K562 (cell line): ENCODE measurements around the gene AQP2. TPM values are rescaled to one million over a fixed set of nuclear protein-coding genes. Genes with fewer than 3 reads are reported as not detected.

Source experiments
- ATAC-seq: fragments of 200-7000 bp; cut with Tn5 transposase; 3 replicates; pipeline ENCODE4 v1.9.1; 2020; ENCODE audit warnings: moderate library complexity
- BruUV-seq: library from RNA; stranded (reverse); fragments of 400-500 nt; replicated peaks from 2 replicates; lab custom pipeline; 2021; lab: Mats Ljungman, UMichigan
- CTCF ChIA-PET: fragments of 300-600 bp; formaldehyde crosslinking; extraction: SDS; loops from one replicate; lab custom pipeline; 2021; ENCODE audit warnings: low intra/inter-chr PET ratio; lab: Yijun Ruan, JAX
- POLR2A ChIA-PET: fragments of 300-600, 350-650 bp; sonication (Branson Sonifier 250); formaldehyde crosslinking; extraction: SDS; loops from one replicate; lab custom pipeline; 2021; ENCODE audit warnings: antibody characterized with exemption, inconsistent platforms; lab: Yijun Ruan, JAX
- DNase-seq, 4 experiments: peaks; one replicate each; pipeline versions ENCODE4 v3.0.0 to v3.0.0-alpha.2; 2011 to 2018; ENCODE audit warnings: low spot score in 3 of 4, mixed read lengths in 3 of 4; ENCODE audit errors: extremely low read depth in 1 of 4
- FAIRE-seq: peaks from 2 replicates; lab custom pipeline; 2011; peaks lifted over from hg19 to GRCh38; lab: Jason Lieb, UNC
- H2AFZ ChIP-seq: 2 replicates; pipeline ENCODE4 v1.6.0; 2011; ENCODE audit warnings: low read depth, low read length, control low read depth, inconsistent platforms
- H3K27ac ChIP-seq: fragments of 200-600 bp; 3 replicates; pipeline ENCODE4 v1.8.0; 2011; ENCODE audit warnings: low read depth, mild to moderate bottlenecking, control low read depth, inconsistent platforms, low read length, moderate library complexity, mixed read lengths; ENCODE audit errors: extremely low read depth
- H3K27me3 ChIP-seq, 2 experiments: fragments of 300-600 bp in 1 of 2; 2 replicates in 1 of 2; 3 replicates in 1 of 2; pipeline versions ENCODE4 v1.6.0 to v1.8.0; 2011; ENCODE audit warnings: inconsistent platforms in 2 of 2, low read length in 2 of 2, mild to moderate bottlenecking in 1 of 2, mixed read lengths in 1 of 2, moderate library complexity in 1 of 2; ENCODE audit not compliant: control insufficient read depth in 2 of 2, insufficient read depth in 2 of 2
- H3K36me3 ChIP-seq: fragments of 300-600 bp; 3 replicates; pipeline ENCODE4 v1.8.0; 2011; ENCODE audit warnings: mild to moderate bottlenecking, low read length, inconsistent platforms; ENCODE audit not compliant: control insufficient read depth, insufficient read depth
- H3K4me1 ChIP-seq, 2 experiments: fragments of 200-600 bp in 1 of 2; replicated peaks in 1 of 2; 2 replicates in 1 of 2; 3 replicates in 1 of 2; pipeline versions ENCODE4 v1.5.1 to v1.8.0; 2011; ENCODE audit warnings: inconsistent platforms in 2 of 2, low read length in 2 of 2, mild to moderate bottlenecking in 1 of 2, mixed read lengths in 1 of 2, moderate library complexity in 1 of 2; ENCODE audit not compliant: control insufficient read depth in 2 of 2, insufficient read depth in 2 of 2
- H3K4me2 ChIP-seq: 2 replicates; pipeline ENCODE4 v1.6.1; 2011; ENCODE audit warnings: low read length, control low read depth, inconsistent platforms, mixed read lengths; ENCODE audit not compliant: insufficient read depth
- H3K4me3 ChIP-seq: fragments of 200-600 bp; sonication (generic), shearing (Covaris generic); 2 replicates; pipeline ENCODE4 v1.5.1; 2016; ENCODE audit warnings: control low read depth, inconsistent platforms
- H3K79me2 ChIP-seq: fragments of 200-600 bp; 3 replicates; pipeline ENCODE4 v1.8.0; 2011; ENCODE audit warnings: low read length, inconsistent platforms; ENCODE audit not compliant: control insufficient read depth, insufficient read depth
- H3K9ac ChIP-seq, 2 experiments: 2 replicates each; pipeline versions ENCODE4 v1.6.0 to v1.6.1; 2011; ENCODE audit warnings: low read depth in 2 of 2, low read length in 2 of 2, control low read depth in 1 of 2, inconsistent platforms in 1 of 2, mild to moderate bottlenecking in 1 of 2, mixed read lengths in 1 of 2; ENCODE audit not compliant: insufficient read depth in 1 of 2
- H3K9me1 ChIP-seq: one replicate; pipeline ENCODE4 v1.6.0; 2011; ENCODE audit warnings: inconsistent platforms, mild to moderate bottlenecking, low read length, moderate library complexity; ENCODE audit not compliant: control insufficient read depth, insufficient read depth
- H3K9me3 ChIP-seq: replicated peaks from 2 replicates; pipeline ENCODE4 v1.5.1; 2011; ENCODE audit warnings: low read depth, low read length, inconsistent platforms; ENCODE audit not compliant: control insufficient read depth, insufficient read depth
- H4K20me1 ChIP-seq: replicated peaks from 2 replicates; pipeline ENCODE4 v1.6.1; 2011; ENCODE audit warnings: low read length, inconsistent platforms, mixed read lengths; ENCODE audit not compliant: control insufficient read depth, insufficient read depth
- ARID3B ChIP-seq: fragments of 250-450 bp; sonication (Bioruptor Pico); IDR thresholded peaks from 2 replicates; pipeline ENCODE4 v1.4.0; 2020; ENCODE audit warnings: borderline replicate concordance
- BRCA1 ChIP-seq, 2 experiments: fragments of 450-650 bp in 1 of 2; sonication (generic) in 1 of 2; formaldehyde crosslinking in 1 of 2; IDR thresholded peaks; 2 replicates each; pipeline versions ENCODE4 v1.5.0 to v1.6.1; 2017 to 2020; ENCODE audit warnings: mild to moderate bottlenecking in 1 of 2, missing genetic modification reagents in 1 of 2
- CBX5 ChIP-seq: IDR thresholded peaks from 2 replicates; pipeline ENCODE4 v1.6.1; 2014; ENCODE audit warnings: low read depth, borderline replicate concordance
- CEBPB ChIP-seq: fragments of 450-650 bp; IDR thresholded peaks from 2 replicates; pipeline ENCODE4 v1.6.1; 2016; ENCODE audit warnings: missing genetic modification characterization, missing compliant biosample characterization
- CHD4 ChIP-seq: fragments of 200-600 bp; sonication (generic); IDR thresholded peaks from 3 replicates; pipeline ENCODE4 v1.6.1; 2012; ENCODE audit warnings: low read depth, mild to moderate bottlenecking, mixed read lengths, low read length, inconsistent platforms; ENCODE audit not compliant: insufficient read depth, insufficient replicate concordance, poor library complexity, severe bottlenecking
- CREM ChIP-seq: IDR thresholded peaks from 2 replicates; pipeline ENCODE4 v1.6.1; 2014; ENCODE audit warnings: antibody characterized with exemption, low read depth
- FOXA1 ChIP-seq: fragments of 450-650 bp; IDR thresholded peaks from 2 replicates; pipeline ENCODE4 v1.6.1; 2016; ENCODE audit warnings: mild to moderate bottlenecking, borderline replicate concordance
- HCFC1 ChIP-seq: IDR thresholded peaks from 2 replicates; pipeline ENCODE4 v1.6.1; 2012; ENCODE audit warnings: low read depth, low read length, improper control_type of control experiment
- KDM2B ChIP-seq: fragments of 250-450 bp; sonication (Bioruptor Pico); IDR thresholded peaks from 2 replicates; pipeline ENCODE4 v1.8.0; 2021; ENCODE audit warnings: mild to moderate bottlenecking, moderate library complexity
- KLF10 ChIP-seq: fragments of 250-450 bp; sonication (Bioruptor Pico); IDR thresholded peaks from 2 replicates; pipeline ENCODE4 v1.6.1; 2021; ENCODE audit warnings: matching md5 sums
- PHB2 ChIP-seq: fragments of 450-650 bp; IDR thresholded peaks from 2 replicates; pipeline ENCODE4 v1.6.1; 2017; ENCODE audit warnings: low read depth
- SPI1 ChIP-seq: IDR thresholded peaks from 2 replicates; pipeline ENCODE4 v1.6.1; 2011; ENCODE audit warnings: low read depth, low read length, control low read depth, borderline replicate concordance
- ZBTB7A ChIP-seq: IDR thresholded peaks from 2 replicates; pipeline ENCODE4 v1.6.1; 2011; ENCODE audit warnings: low read depth, mild to moderate bottlenecking, low read length, moderate library complexity, borderline replicate concordance; ENCODE audit not compliant: control insufficient read depth
- ZBTB8A ChIP-seq: fragments of 450-650 bp; IDR thresholded peaks from 2 replicates; pipeline ENCODE4 v1.6.1; 2018; ENCODE audit warnings: mild to moderate bottlenecking, moderate library complexity; ENCODE audit not compliant: partially characterized antibody
- ZNF232 ChIP-seq: sonication (generic); formaldehyde crosslinking; IDR thresholded peaks from 2 replicates; pipeline ENCODE4 v1.8.0; 2022; ENCODE audit warnings: mild to moderate bottlenecking, missing genetic modification reagents
- ZNF24 ChIP-seq: fragments of 450-650 bp; IDR thresholded peaks from 2 replicates; pipeline ENCODE4 v1.6.1; 2016
- ZNF311 ChIP-seq: fragments of 250-450 bp; sonication (Bioruptor Pico); IDR thresholded peaks from 2 replicates; pipeline ENCODE4 v1.4.0; 2020; ENCODE audit warnings: mild to moderate bottlenecking, moderate library complexity
- ZNF695 ChIP-seq: fragments of 450-650 bp; formaldehyde crosslinking; IDR thresholded peaks from 2 replicates; pipeline ENCODE4 v1.4.0; 2020; ENCODE audit warnings: mild to moderate bottlenecking, moderate library complexity
- WGBS: fragments of 100-300 bp; shearing (Covaris generic); methylation state at CpG from one replicate; pipeline ENCODE4 v1.1.6; 2016; ENCODE audit warnings: low coverage, mixed read lengths; ENCODE audit not compliant: insufficient coverage; ENCODE audit errors: missing lambda C conversion rate; 5-methylcytosine and 5-hydroxymethylcytosine counted together
- in situ Hi-C: fragments of 300-500 bp; cut with MboI; formaldehyde crosslinking; loops from 4 replicates; pipeline ENCODE4 v1.15.0; 2018; ENCODE audit warnings: inconsistent platforms, mixed read lengths
- intact Hi-C: fragments of 100-400 bp; cut with micrococcal nuclease; formaldehyde crosslinking; loops from 2 replicates; pipeline ENCODE4 v1.14.2; 2022
- polyA plus RNA-seq, 8 experiments: library from polyadenylated mRNA; depleted of rRNA in 4 of 8; stranded (reverse) in 5 of 8; unstranded in 3 of 8; fragments of >200 nt; fragmentation: Nextera tagmentation in 2 of 8; fragmentation: Illumina TruSeq in 1 of 8; extraction: Ambion mirVana in 2 of 8; extraction: Trizol in 1 of 8; gene quantifications; 2 replicates each; pipeline versions ENCODE4 v1.2.1 to v1.2.3, GENCODE V29; 2011 to 2014; ENCODE audit warnings: inconsistent platforms in 1 of 8, missing spikeins in 1 of 8
- total RNA-seq, 7 experiments: library from RNA; depleted of rRNA in 6 of 7; stranded (reverse); fragments of >200 nt in 6 of 7; fragmentation: Illumina TruSeq in 2 of 7; extraction: Trizol in 2 of 7; gene quantifications; 2 replicates each; pipeline versions ENCODE4 v1.2.1 to v1.2.3, GENCODE V29; 2011 to 2021; ENCODE audit warnings: low replicate concordance in 1 of 7

AQP2 gene
- total and polyA plus RNA-seq, 9 of the 15 experiments (the other 6 are each of a cell fraction or from before 2014, with no cell fraction given), result not detected

- no peak overlapping the region for H3K27ac ChIP-seq
- intact Hi-C loops, result no loop called here
Measured at GRCh38 chr12:49904601-49905000, 45.9 kb upstream of the AQP2 start.

More at GRCh38 chr12:49904601-49905000, 45.9 kb upstream of the AQP2 start:
- no peaks in the 10 kb centered on the region for H3K9me3 ChIP-seq
- peaks cover 4 to 17% of the 10 kb centered on the region in 2 experiments; a peak in 3 of 5 replicates for H3K27me3 ChIP-seq
- peaks cover 13 to 24% of the 10 kb centered on the region in 2 experiments for H3K4me1 ChIP-seq
- H3K9me1 ChIP-seq, result no peaks in the 10 kb centered on the region
- POLR2A ChIA-PET, result interaction anchor here (0.6 to 1.1 kb wide), 4 partner anchors 10 to 46 kb away, joined by 3 to 4 read pairs (median 3); partner anchors contain the start of gene AQP2
- no peaks in the 10 kb centered on the region for H3K79me2 ChIP-seq
- FAIRE-seq, result no peak
- H4K20me1 ChIP-seq, result no peaks in the 10 kb centered on the region
- no peak for ATAC-seq
- H2AFZ ChIP-seq, result no peak overlapping the region
- in situ Hi-C loops, result no loop called here
- no TSS peak for BruUV-seq
- no peak overlapping the region for H3K4me3 ChIP-seq
- 27% methylated on average over 10 of the region's 11 CpGs for WGBS
- TF ChIP-seq BRCA1 (IDR thresholded peaks at IDR 0.05) (no peak), BRCA1 (CRISPR knock-in tag; IDR thresholded peaks at IDR 0.05) (no peak), ZBTB7A (no peak), CHD4 (no peak), KDM2B (no peak), FOXA1 (no peak), HCFC1 (no peak), ARID3B (CRISPR knock-in tag) (no peak), ZNF311 (no peak), PHB2 (no peak), KLF10 (CRISPR knock-in tag) (no peak), SPI1 (no peak), CEBPB (no peak), CBX5 (no peak), ZBTB8A (no peak), ZNF232 (CRISPR knock-in tag) (no peak), ZNF695 (CRISPR knock-in tag) (no peak), CREM (no peak), ZNF24 (no peak)
- CTCF ChIA-PET, result no interaction called here
- H3K9ac ChIP-seq, result no peak overlapping the region
- no peak overlapping the region for H3K4me2 ChIP-seq
- no peaks in the 10 kb centered on the region for H3K36me3 ChIP-seq
- no peak for DNase-seq
